ENCODE data around the gene ZDHHC7. TPM values are rescaled to one million over a fixed set of nuclear protein-coding genes. Genes with fewer than 3 reads are reported as not detected.

The ZDHHC7 gene
- total RNA-seq, 4 donors from 2014 or later = 24.8 to 89.1 (median 69.6) TPM

- Histone ChIP-seq H3K9me3 (no peaks in the 10 kb centered on the region), H3K27ac (peak overlapping the region in 2 of 4 donors; percentile 52 to 76), H3K36me3 (no peaks in the 10 kb centered on the region), H3K4me1 (peaks cover 0 to 45% (median 3%) of the 10 kb centered on the region in 4 donors), H3K27me3 (no peaks in the 10 kb centered on the region), H3K4me3 (no peak overlapping the region)
- TF ChIP-seq, protein P1, sequence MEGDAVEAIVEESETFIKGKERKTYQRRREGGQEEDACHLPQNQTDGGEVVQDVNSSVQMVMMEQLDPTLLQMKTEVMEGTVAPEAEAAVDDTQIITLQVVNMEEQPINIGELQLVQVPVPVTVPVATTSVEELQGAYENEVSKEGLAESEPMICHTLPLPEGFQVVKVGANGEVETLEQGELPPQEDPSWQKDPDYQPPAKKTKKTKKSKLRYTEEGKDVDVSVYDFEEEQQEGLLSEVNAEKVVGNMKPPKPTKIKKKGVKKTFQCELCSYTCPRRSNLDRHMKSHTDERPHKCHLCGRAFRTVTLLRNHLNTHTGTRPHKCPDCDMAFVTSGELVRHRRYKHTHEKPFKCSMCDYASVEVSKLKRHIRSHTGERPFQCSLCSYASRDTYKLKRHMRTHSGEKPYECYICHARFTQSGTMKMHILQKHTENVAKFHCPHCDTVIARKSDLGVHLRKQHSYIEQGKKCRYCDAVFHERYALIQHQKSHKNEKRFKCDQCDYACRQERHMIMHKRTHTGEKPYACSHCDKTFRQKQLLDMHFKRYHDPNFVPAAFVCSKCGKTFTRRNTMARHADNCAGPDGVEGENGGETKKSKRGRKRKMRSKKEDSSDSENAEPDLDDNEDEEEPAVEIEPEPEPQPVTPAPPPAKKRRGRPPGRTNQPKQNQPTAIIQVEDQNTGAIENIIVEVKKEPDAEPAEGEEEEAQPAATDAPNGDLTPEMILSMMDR (IDR thresholded peaks at IDR 0.05) = peak in 1 of 6 experiments; percentile 14
- no peak for TF ChIP-seq POLR2A (IDR thresholded peaks at IDR 0.05)
- peak in 2 of 3 donors; percentile 62 to 69 for DNase-seq
Observed at GRCh38 chr16:85049706-85050305, 38.5 kb upstream of the ZDHHC7 start.

DNA sequence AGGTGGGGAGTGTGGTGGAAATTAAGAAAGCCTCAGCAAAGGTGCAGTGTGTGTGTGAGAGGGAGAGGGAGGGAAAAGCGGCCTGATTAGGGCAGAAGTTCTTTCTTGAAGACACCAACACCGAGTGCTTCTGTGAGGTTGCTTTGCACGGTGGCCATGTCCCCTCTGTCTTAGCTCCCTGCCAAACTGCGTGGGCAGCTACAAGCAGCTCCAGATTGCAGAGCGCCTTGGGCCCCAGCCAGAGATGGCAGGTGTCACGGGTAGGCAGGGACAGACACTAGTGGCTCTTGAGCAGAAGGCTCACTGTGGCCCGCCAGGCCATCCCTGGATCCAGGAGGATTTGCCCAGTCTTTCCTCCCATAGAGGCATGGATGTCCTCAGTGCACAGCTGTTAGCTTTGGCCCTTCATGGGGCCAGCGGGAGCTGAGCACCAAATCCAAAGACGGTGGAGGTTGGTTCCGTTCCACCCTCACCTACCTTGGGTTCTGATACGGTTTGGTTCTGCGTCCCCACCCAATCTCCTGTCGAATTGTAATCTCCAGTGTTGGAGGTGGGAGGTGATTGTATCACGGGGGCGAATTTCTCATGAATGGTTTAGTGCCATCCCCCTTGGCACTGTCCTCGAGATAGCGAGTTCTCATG, 37.7 kb upstream of the ZDHHC7 start:
- no peaks in the 10 kb centered on the region for H3K9me3 ChIP-seq
- DNase-seq = no peak
- peak overlapping the region in 1 of 4 donors; percentile 52 for H3K27ac ChIP-seq
- no peak overlapping the region for H3K4me3 ChIP-seq
- peaks cover 0 to 40% (median 1%) of the 10 kb centered on the region in 4 donors for H3K4me1 ChIP-seq
- no peaks in the 10 kb centered on the region for H3K36me3 ChIP-seq
- H3K27me3 ChIP-seq = no peaks in the 10 kb centered on the region
- TF ChIP-seq, protein P1 (IDR thresholded peaks at IDR 0.05) = no peak
- no peak for TF ChIP-seq POLR2A (IDR thresholded peaks at IDR 0.05)

DNA sequence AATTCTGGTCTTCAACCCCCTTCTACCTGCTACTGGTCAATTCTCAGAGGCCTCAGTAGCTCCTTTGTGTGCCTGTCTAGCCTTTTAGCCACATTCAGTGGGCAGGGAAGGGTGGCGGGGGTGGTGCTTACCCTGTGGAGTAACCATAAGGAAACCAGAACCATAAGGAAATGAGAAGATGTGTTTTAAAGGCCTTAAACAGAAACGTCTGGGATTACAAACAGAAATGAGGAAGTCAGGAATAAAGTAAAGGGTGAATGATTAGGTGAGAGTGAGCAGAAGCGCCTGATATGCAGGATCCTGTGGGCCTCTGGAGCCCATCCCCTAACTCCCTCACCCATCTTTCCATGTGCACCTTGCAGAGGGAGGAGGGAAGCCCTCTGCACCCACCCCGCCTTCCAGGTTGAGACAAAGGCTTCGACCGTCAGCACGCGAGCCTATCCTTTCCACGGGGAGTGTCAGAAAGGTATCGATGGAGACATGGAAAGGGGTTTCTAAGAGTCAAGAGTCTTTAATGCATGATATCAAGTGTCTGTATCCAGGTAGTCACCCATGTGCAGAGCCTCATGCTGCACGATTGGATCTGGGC, 36.6 kb upstream of the ZDHHC7 start:
- TF ChIP-seq POLR2A (IDR thresholded peaks at IDR 0.05) = no peak
- TF ChIP-seq, protein P1 (IDR thresholded peaks at IDR 0.05) = no peak
- peak in 1 of 3 donors; percentile 61 for DNase-seq
- no peaks in the 10 kb centered on the region for H3K36me3 ChIP-seq
- H3K4me3 ChIP-seq = no peak overlapping the region
- H3K4me1 ChIP-seq = peaks cover 0 to 40% (median 1%) of the 10 kb centered on the region in 4 donors
- peak overlapping the region in 3 of 4 donors; percentile 8 to 64 (median 61) for H3K27ac ChIP-seq
- no peaks in the 10 kb centered on the region for H3K9me3 ChIP-seq
- no peaks in the 10 kb centered on the region for H3K27me3 ChIP-seq

DNA sequence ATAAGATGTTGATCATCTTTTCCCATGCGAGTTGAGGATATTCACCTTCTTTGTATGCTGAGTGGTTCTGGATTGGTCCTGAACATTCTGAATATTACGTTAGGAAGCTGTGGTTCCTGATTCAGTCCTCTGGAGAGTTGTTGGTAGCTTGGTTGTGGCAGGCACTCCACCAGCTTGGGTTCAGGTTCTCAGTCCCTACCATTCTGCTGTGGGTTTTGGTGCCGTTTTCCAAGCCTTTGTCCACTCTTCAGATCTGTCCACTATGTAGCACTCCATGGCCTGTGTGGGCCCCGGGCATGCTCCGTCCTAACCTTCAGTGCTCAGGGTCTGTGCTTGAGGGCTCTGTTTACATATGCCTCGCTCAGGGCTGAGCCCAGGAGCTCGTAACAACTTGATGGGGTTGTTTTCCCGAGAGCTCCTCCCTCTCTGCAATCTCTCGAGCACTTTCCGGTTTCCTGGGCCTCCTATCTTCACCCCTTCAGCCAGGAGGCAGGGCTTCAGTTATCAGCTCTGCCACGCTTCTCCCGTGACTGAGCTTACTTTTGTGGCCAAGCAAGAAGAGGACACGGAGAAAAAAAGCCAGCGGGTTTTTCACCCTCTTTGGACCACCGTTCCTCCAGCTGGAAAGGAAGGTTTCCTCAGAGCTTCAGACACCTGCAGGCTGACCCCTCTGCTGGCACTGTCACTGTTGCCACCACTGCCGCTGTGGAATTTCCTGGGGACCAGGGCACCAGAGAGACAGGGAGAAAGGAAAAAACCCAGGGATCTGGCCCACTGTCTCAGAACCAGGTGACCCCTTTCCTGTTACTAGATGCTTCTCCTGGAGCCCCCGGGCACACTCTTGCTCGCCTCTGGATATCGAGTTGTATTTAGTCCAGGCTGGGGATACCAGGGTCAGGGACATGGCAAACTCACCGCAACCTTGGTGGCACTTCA, 35.9 kb upstream of the ZDHHC7 start:
- H3K4me3 ChIP-seq = peak overlapping the region in 1 of 4 donors; percentile 17
- no peak for TF ChIP-seq POLR2A (IDR thresholded peaks at IDR 0.05)
- TF ChIP-seq, protein P1 (IDR thresholded peaks at IDR 0.05) = no peak
- H3K36me3 ChIP-seq = no peaks in the 10 kb centered on the region
- peak in 1 of 3 donors; percentile 54 for DNase-seq
- H3K27me3 ChIP-seq = no peaks in the 10 kb centered on the region
- no peaks in the 10 kb centered on the region for H3K9me3 ChIP-seq
- peaks cover 0 to 40% (median 1%) of the 10 kb centered on the region in 4 donors for H3K4me1 ChIP-seq
- H3K27ac ChIP-seq = peak overlapping the region in 3 of 4 donors; percentile 8 to 64 (median 61)

GRCh38 chr16:85046472-85046916, 35.2 kb upstream of the ZDHHC7 start:
- peaks cover 0 to 38% (median 1%) of the 10 kb centered on the region in 4 donors for H3K4me1 ChIP-seq
- H3K4me3 ChIP-seq = no peak overlapping the region
- H3K36me3 ChIP-seq = no peaks in the 10 kb centered on the region
- TF ChIP-seq POLR2A (IDR thresholded peaks at IDR 0.05) = no peak
- TF ChIP-seq, protein P1 (IDR thresholded peaks at IDR 0.05) = no peak
- peak overlapping the region in 1 of 4 donors; percentile 64 for H3K27ac ChIP-seq
- H3K27me3 ChIP-seq = no peaks in the 10 kb centered on the region
- no peaks in the 10 kb centered on the region for H3K9me3 ChIP-seq
- DNase-seq = no peak
